OCI-LY3 (cell line): ENCODE measurements around the gene OR4D5.

Source experiments
- CTCF ChIP-seq: fragments of 200-600, 300-600 bp; sonication (generic); IDR thresholded peaks from 2 replicates; pipeline ENCODE4 v1.5.1; 2014; ENCODE audit warnings: antibody characterized with exemption, low read length, low read depth
- EZH2phosphoT487 ChIP-seq: fragments of 200-600 bp; shearing (Covaris generic); IDR thresholded peaks from 2 replicates; pipeline ENCODE4 v1.6.1; 2018; ENCODE audit warnings: antibody characterized with exemption, mixed run types, low read depth

DNA sequence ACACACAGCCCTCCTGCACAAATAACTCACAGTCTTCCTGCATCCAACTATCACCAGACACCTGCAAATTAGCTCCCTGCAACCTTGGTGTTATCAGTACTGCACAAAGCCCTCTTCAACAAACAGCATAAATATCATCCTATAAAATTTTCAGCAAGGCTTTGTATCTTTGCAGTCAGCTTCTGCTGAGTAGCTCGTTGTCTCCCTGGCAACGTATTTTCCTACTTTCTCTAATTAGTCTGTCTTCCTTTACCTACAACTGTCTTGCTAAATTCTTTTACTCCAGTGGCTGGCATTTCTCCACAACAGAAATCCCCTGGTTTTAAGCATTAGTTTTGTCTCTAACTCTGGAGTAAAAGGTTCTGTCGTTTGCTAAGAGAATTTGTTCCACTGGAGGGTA, 33.6 kb upstream of the OR4D5 start:
- TF ChIP-seq CTCF (no peak), EZH2phosphoT487 (no peak)
